Posterior vena cava (tissue), 2 donors: ENCODE data around the gene CEP128. TPM values are rescaled to one million over a fixed set of nuclear protein-coding genes. Genes with fewer than 3 reads are reported as not detected.
"Not testable (repeated sequence)": the region's sequence is repeated elsewhere in the genome, so short reads cannot be mapped to it uniquely, and the experiment has no call there.

Experiments used
- DNase-seq: peaks from one replicate; pipeline ENCODE4 v3.0.0-alpha.2; 2020; ENCODE audit warnings: low spot score
- intact Hi-C, 2 donors: fragments of 100-400 bp; cut with DNase I; formaldehyde crosslinking; loops; one replicate each; pipeline versions ENCODE4 v1.14.1 to v1.14.2; 2022 to 2023
- total RNA-seq, 2 donors: library from RNA; stranded (reverse); fragmentation: NEBNext Ultra II Directional; extraction: Animal tissue kit (Norgen Biotek cat#: 25700); gene quantifications; one replicate each; pipeline ENCODE4 v1.2.1, GENCODE V29; 2021
- donor health status: DM: yes; HTN: yes; CAD: no.
- donor health status: DM: yes; HTN: yes; CAD: no.

The CEP128 gene
- total RNA-seq, 2 donors from 2014 or later, result 8.3 to 12.5 TPM

GRCh38 chr14:80923368-80923767, 18.2 kb downstream of the CEP128 start:
- intact Hi-C loops, result no loop called here

GRCh38 chr14:80919622-80920021, 21.9 kb downstream of the CEP128 start:
- intact Hi-C loops, result no loop called here
- DNase-seq, result no peak

More at GRCh38 chr14:80923368-80923767, 18.2 kb downstream of the CEP128 start:
- no peak for DNase-seq

GRCh38 chr14:80912013-80912412, 29.5 kb downstream of the CEP128 start:
- intact Hi-C loops, result not testable (repeated sequence)

GRCh38 chr14:80906946-80907345, 34.6 kb downstream of the CEP128 start:
- intact Hi-C loops, result no loop called here

More at GRCh38 chr14:80912013-80912412, 29.5 kb downstream of the CEP128 start:
- DNase-seq, result not testable (repeated sequence)

GRCh38 chr14:80906336-80906735, 35.2 kb downstream of the CEP128 start:
- no peak for DNase-seq
- intact Hi-C loops, result no loop called here

More at GRCh38 chr14:80906946-80907345, 34.6 kb downstream of the CEP128 start:
- no peak for DNase-seq

GRCh38 chr14:80902608-80903007, 38.9 kb downstream of the CEP128 start:
- DNase-seq, result no peak
- intact Hi-C loops, result no loop called here

- DNase-seq, result no peak
- intact Hi-C loops, result loop anchor here in 1 of 2 donors (2.0 kb wide), 1 partner anchor 17 kb away; no protein-coding TSS in a partner anchor
Observed at GRCh38 chr14:80901822-80902221, 39.7 kb downstream of the CEP128 start.

GRCh38 chr14:80901260-80901659, 40.3 kb downstream of the CEP128 start:
- intact Hi-C loops, result loop anchor here in 1 of 2 donors (2.0 kb wide), 1 partner anchor 16 kb away; no protein-coding TSS in a partner anchor
- no peak for DNase-seq

- intact Hi-C loops, result no loop called here
- DNase-seq, result no peak
Observed at GRCh38 chr14:80872645-80873044, 68.9 kb downstream of the CEP128 start.

GRCh38 chr14:80868260-80868659, 73.3 kb downstream of the CEP128 start:
- intact Hi-C loops, result no loop called here
- no peak for DNase-seq

GRCh38 chr14:80867798-80868197, 73.7 kb downstream of the CEP128 start:
- DNase-seq, result no peak
- intact Hi-C loops, result no loop called here

- DNase-seq, result no peak
- intact Hi-C loops, result no loop called here
Observed at GRCh38 chr14:80867091-80867490, 74.4 kb downstream of the CEP128 start.

- intact Hi-C loops, result no loop called here
Observed at GRCh38 chr14:80865565-80865964, 76.0 kb downstream of the CEP128 start.

GRCh38 chr14:80862983-80863382, 78.6 kb downstream of the CEP128 start:
- DNase-seq, result no peak
- intact Hi-C loops, result no loop called here

More at GRCh38 chr14:80865565-80865964, 76.0 kb downstream of the CEP128 start:
- no peak for DNase-seq

- intact Hi-C loops, result no loop called here
- no peak for DNase-seq
Observed at GRCh38 chr14:80862541-80862940, 79.0 kb downstream of the CEP128 start.

- DNase-seq, result no peak
- intact Hi-C loops, result loop anchor here in 1 of 2 donors (10.0 kb wide), 1 partner anchor 796 kb away; no protein-coding TSS in a partner anchor
Observed at GRCh38 chr14:80850197-80850814, 91.2 kb downstream of the CEP128 start.

GRCh38 chr14:80847070-80847469, 94.5 kb downstream of the CEP128 start:
- intact Hi-C loops, result no loop called here
- DNase-seq, result no peak

- intact Hi-C loops, result no loop called here
- no peak for DNase-seq
Observed at GRCh38 chr14:80845856-80846255, 95.7 kb downstream of the CEP128 start.

- intact Hi-C loops, result no loop called here
Observed at GRCh38 chr14:80844872-80845271, 96.7 kb downstream of the CEP128 start.

GRCh38 chr14:80839743-80840142, 101.8 kb downstream of the CEP128 start:
- no peak for DNase-seq
- intact Hi-C loops, result no loop called here

More at GRCh38 chr14:80844872-80845271, 96.7 kb downstream of the CEP128 start:
- DNase-seq, result no peak

GRCh38 chr14:80809663-80810062, 131.9 kb downstream of the CEP128 start:
- no peak for DNase-seq
- intact Hi-C loops, result no loop called here
